GM21447 (cell line): ENCODE results near the gene TTLL12.

Experiments
- ATAC-seq: cut with Tn5 transposase; IDR thresholded peaks from one replicate; pipeline ENCODE4 v1.9.1; 2021; ENCODE audit not compliant: unreplicated experiment

Gene TTLL12

GRCh38 chr22:43174941-43175531 is 11.9 kb downstream of the TTLL12 start:
- ATAC-seq = no peak

- no peak for ATAC-seq
Measured at GRCh38 chr22:43173976-43174720, 12.8 kb downstream of the TTLL12 start.

GRCh38 chr22:43173566-43173965 is 13.4 kb downstream of the TTLL12 start:
- no peak for ATAC-seq

GRCh38 chr22:43172191-43172590 is 14.7 kb downstream of the TTLL12 start:
- no peak for ATAC-seq

GRCh38 chr22:43171607-43172006 is 15.3 kb downstream of the TTLL12 start:
- ATAC-seq = no peak

GRCh38 chr22:43171019-43171491 is 15.9 kb downstream of the TTLL12 start:
- ATAC-seq = no peak

- ATAC-seq = no peak
Measured at GRCh38 chr22:43170131-43170480, 16.8 kb downstream of the TTLL12 start.

GRCh38 chr22:43169310-43170130 is 17.4 kb downstream of the TTLL12 start:
- ATAC-seq = no peak

- no peak for ATAC-seq
Measured at GRCh38 chr22:43168471-43169309, 18.2 kb downstream of the TTLL12 start.

GRCh38 chr22:43167001-43167589 is 19.8 kb downstream of the TTLL12 start:
- no peak for ATAC-seq

GRCh38 chr22:43166132-43166930 is 20.6 kb downstream of the TTLL12 start:
- ATAC-seq = no peak

GRCh38 chr22:43164636-43165035 is 22.3 kb downstream of the TTLL12 start:
- no peak for ATAC-seq

- ATAC-seq = no peak
Measured at GRCh38 chr22:43163241-43163795, 23.6 kb downstream of the TTLL12 start.

GRCh38 chr22:43162412-43163150 is 24.4 kb downstream of the TTLL12 start:
- ATAC-seq = no peak

GRCh38 chr22:43160497-43161126 is 26.3 kb downstream of the TTLL12 start:
- ATAC-seq = no peak

GRCh38 chr22:43159484-43160178 is 27.3 kb downstream of the TTLL12 start:
- no peak for ATAC-seq

GRCh38 chr22:43158778-43159483 is 28.0 kb downstream of the TTLL12 start:
- no peak for ATAC-seq
